ENCODE measurements around the gene DOCK10.

The DOCK10 gene

GRCh38 chr2:224895377-224895776 is 146.9 kb downstream of the DOCK10 start:
- peaks cover 2% of the 10 kb centered on the region for H3K36me3 ChIP-seq (ENCODE audit: control insufficient read depth, insufficient read depth, low read length)
- H3K4me3 ChIP-seq (replicated peaks; ENCODE audit: low read depth, low read length), result no peak overlapping the region
- no peak for DNase-seq (ENCODE audit: extremely low read depth, insufficient read length)
- no peaks in the 10 kb centered on the region for H3K27me3 ChIP-seq (replicated peaks; ENCODE audit: control insufficient read depth, insufficient read depth, low read length)
- TF ChIP-seq, protein P1, sequence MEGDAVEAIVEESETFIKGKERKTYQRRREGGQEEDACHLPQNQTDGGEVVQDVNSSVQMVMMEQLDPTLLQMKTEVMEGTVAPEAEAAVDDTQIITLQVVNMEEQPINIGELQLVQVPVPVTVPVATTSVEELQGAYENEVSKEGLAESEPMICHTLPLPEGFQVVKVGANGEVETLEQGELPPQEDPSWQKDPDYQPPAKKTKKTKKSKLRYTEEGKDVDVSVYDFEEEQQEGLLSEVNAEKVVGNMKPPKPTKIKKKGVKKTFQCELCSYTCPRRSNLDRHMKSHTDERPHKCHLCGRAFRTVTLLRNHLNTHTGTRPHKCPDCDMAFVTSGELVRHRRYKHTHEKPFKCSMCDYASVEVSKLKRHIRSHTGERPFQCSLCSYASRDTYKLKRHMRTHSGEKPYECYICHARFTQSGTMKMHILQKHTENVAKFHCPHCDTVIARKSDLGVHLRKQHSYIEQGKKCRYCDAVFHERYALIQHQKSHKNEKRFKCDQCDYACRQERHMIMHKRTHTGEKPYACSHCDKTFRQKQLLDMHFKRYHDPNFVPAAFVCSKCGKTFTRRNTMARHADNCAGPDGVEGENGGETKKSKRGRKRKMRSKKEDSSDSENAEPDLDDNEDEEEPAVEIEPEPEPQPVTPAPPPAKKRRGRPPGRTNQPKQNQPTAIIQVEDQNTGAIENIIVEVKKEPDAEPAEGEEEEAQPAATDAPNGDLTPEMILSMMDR (IDR thresholded peaks at IDR 0.05; ENCODE audit: insufficient read depth, low read length, poor library complexity, severe bottlenecking), result no peak

GRCh38 chr2:224894356-224894755 is 147.9 kb downstream of the DOCK10 start:
- TF ChIP-seq, protein P1 (IDR thresholded peaks at IDR 0.05; ENCODE audit: insufficient read depth, low read length, poor library complexity, severe bottlenecking), result no peak
- Histone ChIP-seq H3K27me3 (replicated peaks; ENCODE audit: control insufficient read depth, insufficient read depth, low read length) (no peaks in the 10 kb centered on the region), H3K4me3 (replicated peaks; ENCODE audit: low read depth, low read length) (peak overlapping the region; percentile 20; the same call in 1 of the 2 replicates), H3K36me3 (ENCODE audit: control insufficient read depth, insufficient read depth, low read length) (peaks cover 2% of the 10 kb centered on the region)
- peak; percentile 58 for DNase-seq (ENCODE audit: extremely low read depth, insufficient read length)

DNA sequence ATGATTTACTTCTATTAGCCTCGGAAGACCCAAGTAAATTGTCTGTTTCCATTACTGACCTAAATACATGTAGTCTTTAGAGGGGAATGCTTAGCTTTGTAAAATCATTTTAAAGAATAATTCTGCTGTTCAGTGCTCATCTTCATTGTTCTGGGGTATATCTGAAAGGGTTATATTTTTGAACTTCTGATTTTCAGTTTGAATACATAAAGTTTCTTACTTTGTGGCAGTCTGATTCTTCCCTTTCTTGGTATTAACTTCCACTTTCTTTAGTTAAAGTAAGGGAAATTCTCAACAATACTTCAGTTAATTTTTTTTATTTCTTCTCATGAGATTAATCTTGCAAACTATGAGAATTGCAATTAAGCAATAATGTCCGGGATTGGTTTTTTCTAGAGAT is 148.4 kb downstream of the DOCK10 start:
- TF ChIP-seq, protein P1 (IDR thresholded peaks at IDR 0.05; ENCODE audit: insufficient read depth, low read length, poor library complexity, severe bottlenecking), result no peak
- H3K4me3 ChIP-seq (replicated peaks; ENCODE audit: low read depth, low read length), result peak overlapping the region; percentile 20; the same call in 1 of the 2 replicates

GRCh38 chr2:224892574-224893204 is 149.6 kb downstream of the DOCK10 start:
- Histone ChIP-seq H3K27me3 (replicated peaks; ENCODE audit: control insufficient read depth, insufficient read depth, low read length) (no peaks in the 10 kb centered on the region), H3K4me3 (replicated peaks; ENCODE audit: low read depth, low read length) (no peak overlapping the region), H3K36me3 (ENCODE audit: control insufficient read depth, insufficient read depth, low read length) (0 out of 2 replicates have a peak, but pooled peaks cover 2% of the 10 kb centered on the region)
- TF ChIP-seq, protein P1 (IDR thresholded peaks at IDR 0.05; ENCODE audit: insufficient read depth, low read length, poor library complexity, severe bottlenecking), result no peak
- DNase-seq (ENCODE audit: extremely low read depth, insufficient read length), result no peak

More for the DNA sequence above, 148.4 kb downstream of the DOCK10 start:
- Histone ChIP-seq H3K27me3 (replicated peaks; ENCODE audit: control insufficient read depth, insufficient read depth, low read length) (no peaks in the 10 kb centered on the region), H3K36me3 (ENCODE audit: control insufficient read depth, insufficient read depth, low read length) (peaks cover 2% of the 10 kb centered on the region)
- no peak for DNase-seq (ENCODE audit: extremely low read depth, insufficient read length)

DNA sequence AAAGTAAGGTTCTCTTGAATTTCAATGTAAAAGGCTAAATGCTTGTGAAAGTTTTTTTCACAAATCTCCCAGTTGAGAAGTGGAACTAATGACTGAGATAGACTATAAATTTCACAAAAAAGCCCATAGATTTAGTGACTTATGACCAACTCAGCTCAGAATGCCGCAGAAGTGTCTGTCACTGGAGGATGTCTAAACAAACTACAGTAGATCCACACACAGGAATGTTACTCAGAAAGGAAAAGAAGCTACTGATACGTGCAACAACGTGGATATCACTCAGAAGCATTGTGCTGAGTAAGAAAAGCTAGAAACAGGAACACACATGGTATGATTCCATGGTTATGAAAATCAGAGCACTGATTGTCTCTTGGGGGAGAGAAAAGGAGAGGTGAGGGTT is 151.9 kb downstream of the DOCK10 start:
- 0 out of 2 replicates have a peak, but pooled peaks cover 2% of the 10 kb centered on the region for H3K36me3 ChIP-seq (ENCODE audit: control insufficient read depth, insufficient read depth, low read length)
- no peaks in the 10 kb centered on the region for H3K27me3 ChIP-seq (replicated peaks; ENCODE audit: control insufficient read depth, insufficient read depth, low read length)
- H3K4me3 ChIP-seq (replicated peaks; ENCODE audit: low read depth, low read length), result no peak overlapping the region
- TF ChIP-seq, protein P1 (IDR thresholded peaks at IDR 0.05; ENCODE audit: insufficient read depth, low read length, poor library complexity, severe bottlenecking), result no peak
- no peak for DNase-seq (ENCODE audit: extremely low read depth, insufficient read length)
